Neuronal stem cell (in vitro differentiated cells): Measurements from ENCODE around the gene HOOK1.
"Not testable (repeated sequence)": the region's sequence is repeated elsewhere in the genome, so short reads cannot be mapped to it uniquely, and the experiment has no call there.

Experiments
- DNase-seq: peaks from one replicate; pipeline ENCODE4 v3.0.0-alpha.2; 2013; ENCODE audit warnings: low spot score
- H2AFZ ChIP-seq: one replicate; pipeline ENCODE4 v1.6.1; 2013; ENCODE audit warnings: mild to moderate bottlenecking, low read length, inconsistent platforms
- H2AK5ac ChIP-seq: 2 replicates; pipeline ENCODE4 v1.6.1; 2013; ENCODE audit warnings: low read depth, mild to moderate bottlenecking, inconsistent platforms, low read length, moderate library complexity, mixed read lengths
- H2BK120ac ChIP-seq: 2 replicates; pipeline ENCODE4 v1.6.1; 2013; ENCODE audit warnings: low read depth, mild to moderate bottlenecking, inconsistent platforms, low read length, moderate library complexity, mixed read lengths
- H2BK12ac ChIP-seq: one replicate; pipeline ENCODE4 v1.6.1; 2013; ENCODE audit warnings: low read length, inconsistent platforms
- H2BK15ac ChIP-seq: 2 replicates; pipeline ENCODE4 v1.6.1; 2013; ENCODE audit warnings: mild to moderate bottlenecking, low read length, inconsistent platforms, mixed read lengths
- H2BK5ac ChIP-seq: one replicate; pipeline ENCODE4 v1.6.1; 2013; ENCODE audit warnings: inconsistent platforms, mild to moderate bottlenecking, low read length, moderate library complexity
- H3K14ac ChIP-seq: one replicate; pipeline ENCODE4 v1.6.1; 2013; ENCODE audit warnings: low read length, inconsistent platforms
- H3K18ac ChIP-seq: 2 replicates; pipeline ENCODE4 v1.6.1; 2013; ENCODE audit warnings: low read length, inconsistent platforms
- H3K23ac ChIP-seq: 2 replicates; pipeline ENCODE4 v1.6.1; 2013; ENCODE audit warnings: low read depth, mild to moderate bottlenecking, mixed read lengths, low read length, inconsistent platforms; ENCODE audit not compliant: poor library complexity
- H3K27ac ChIP-seq: replicated peaks from 3 replicates; pipeline ENCODE4 v1.5.1; 2013; ENCODE audit warnings: low read length, inconsistent platforms
- H3K27me3 ChIP-seq, 3 experiments: 2 replicates each; pipeline ENCODE4 v1.6.1; 2013; ENCODE audit warnings: low read length in 3 of 3, mild to moderate bottlenecking in 2 of 3, inconsistent platforms in 1 of 3, low read depth in 1 of 3, mixed read lengths in 1 of 3, moderate library complexity in 1 of 3; ENCODE audit not compliant: control insufficient read depth in 3 of 3, insufficient read depth in 3 of 3
- H3K36me3 ChIP-seq, 2 donors: replicated peaks in 1 of 2; 2 replicates each; pipeline ENCODE4 v1.6.1; 2013; ENCODE audit warnings: low read length in 2 of 2; ENCODE audit not compliant: control insufficient read depth in 2 of 2, insufficient read depth in 2 of 2
- H3K4ac ChIP-seq: 2 replicates; pipeline ENCODE4 v1.6.1; 2013; ENCODE audit warnings: inconsistent platforms, mild to moderate bottlenecking, low read length, moderate library complexity
- H3K4me1 ChIP-seq, 2 donors: 1 replicate in 1 of 2; 2 replicates in 1 of 2; pipeline ENCODE4 v1.6.1; 2013; ENCODE audit warnings: low read length in 2 of 2, low read depth in 1 of 2; ENCODE audit not compliant: control insufficient read depth in 2 of 2, insufficient read depth in 1 of 2
- H3K4me2 ChIP-seq: one replicate; pipeline ENCODE4 v1.6.1; 2013; ENCODE audit warnings: mild to moderate bottlenecking, low read length, inconsistent platforms; ENCODE audit not compliant: insufficient read depth, poor library complexity, severe bottlenecking
- H3K4me3 ChIP-seq, 2 donors: 2 replicates each; pipeline ENCODE4 v1.5.1; 2013; ENCODE audit warnings: low read length in 2 of 2, mild to moderate bottlenecking in 2 of 2, inconsistent platforms in 1 of 2, moderate library complexity in 1 of 2
- H3K79me1 ChIP-seq: one replicate; pipeline ENCODE4 v1.6.1; 2013; ENCODE audit warnings: low read depth, mild to moderate bottlenecking, inconsistent platforms, low read length, moderate library complexity
- H3K9ac ChIP-seq: one replicate; pipeline ENCODE4 v1.6.1; 2013; ENCODE audit warnings: mild to moderate bottlenecking, low read depth, low read length, inconsistent platforms; ENCODE audit not compliant: poor library complexity
- H3K9me3 ChIP-seq, 2 donors: replicated peaks in 1 of 2; 2 replicates each; pipeline versions ENCODE3 to v1.6.1; 2013; ENCODE audit warnings: low read length in 2 of 2, mild to moderate bottlenecking in 2 of 2, inconsistent platforms in 1 of 2, low read depth in 1 of 2, mixed read lengths in 1 of 2, moderate library complexity in 1 of 2; ENCODE audit not compliant: control insufficient read depth in 2 of 2, insufficient read depth in 1 of 2
- H4K8ac ChIP-seq: one replicate; pipeline ENCODE4 v1.6.1; 2013; ENCODE audit warnings: low read depth, mild to moderate bottlenecking, inconsistent platforms, low read length, moderate library complexity
- H4K91ac ChIP-seq: one replicate; pipeline ENCODE4 v1.6.1; 2013; ENCODE audit warnings: low read length, low read depth, mild to moderate bottlenecking, inconsistent platforms; ENCODE audit not compliant: poor library complexity
- WGBS, 2 donors: extraction: QIAGEN DNeasy Blood & Tissue Kit; methylation state at CpG; one replicate each; pipeline ENCODE4 v1.1.7; 2013; ENCODE audit warnings: missing lambda C conversion rate in 2 of 2, mixed read lengths in 1 of 2; ENCODE audit not compliant: insufficient read length in 2 of 2, insufficient replicate concordance in 1 of 2; ENCODE audit errors: extremely low coverage in 2 of 2; 5-methylcytosine and 5-hydroxymethylcytosine counted together

Gene HOOK1

DNA sequence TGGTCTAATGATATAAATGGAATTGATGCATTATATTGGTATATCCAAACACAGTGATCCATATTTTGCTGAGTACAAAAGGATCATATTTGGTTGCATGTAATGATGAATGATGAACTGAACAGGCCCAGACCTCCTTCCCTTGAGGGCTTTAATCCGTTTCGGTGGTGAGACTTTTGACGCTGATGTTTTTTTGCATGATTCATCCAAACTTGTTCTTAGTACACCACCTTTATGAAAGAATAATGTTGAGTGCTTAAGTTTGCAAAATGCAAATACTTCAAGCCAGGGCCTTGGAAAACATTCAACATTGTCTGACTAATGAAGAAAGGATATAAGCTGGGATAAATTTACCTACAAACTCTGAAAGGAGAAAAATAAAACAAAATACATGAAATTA lies 19.2 kb downstream of the HOOK1 start:
- H3K9me3 ChIP-seq: no peaks in the 10 kb centered on the region
- no peaks in the 10 kb centered on the region for H3K27me3 ChIP-seq
- DNase-seq: no peak
- no peak overlapping the region for H2AK5ac ChIP-seq
- H3K79me1 ChIP-seq: no peaks in the 10 kb centered on the region
- H3K9ac ChIP-seq: no peak overlapping the region
- WGBS, 2 donors: no CpG with 5 or more reads among the region's 3 CpGs
- no peak overlapping the region for H2AFZ ChIP-seq
- H2BK12ac ChIP-seq: no peak overlapping the region
- no peaks in the 10 kb centered on the region for H3K4me1 ChIP-seq
- no peak overlapping the region for H3K14ac ChIP-seq
- H4K91ac ChIP-seq: no peak overlapping the region
- H3K36me3 ChIP-seq: no peaks in the 10 kb centered on the region
- H3K23ac ChIP-seq: no peak overlapping the region
- H2BK5ac ChIP-seq: no peak overlapping the region
- no peak overlapping the region for H3K18ac ChIP-seq
- H4K8ac ChIP-seq: no peak overlapping the region
- no peak overlapping the region for H3K4me2 ChIP-seq
- H2BK15ac ChIP-seq: no peak overlapping the region
- no peak overlapping the region for H2BK120ac ChIP-seq
- H3K4ac ChIP-seq: no peak overlapping the region
- H3K4me3 ChIP-seq: no peak overlapping the region
- no peak overlapping the region for H3K27ac ChIP-seq

- not testable (repeated sequence) for H3K27ac ChIP-seq, H3K4me2 ChIP-seq, H3K9me3 ChIP-seq, H3K27me3 ChIP-seq, DNase-seq, H3K23ac ChIP-seq, H2BK15ac ChIP-seq, H3K4ac ChIP-seq, H3K79me1 ChIP-seq, H3K9ac ChIP-seq, H4K8ac ChIP-seq, H2BK5ac ChIP-seq, H3K4me3 ChIP-seq, H2BK12ac ChIP-seq, H2AK5ac ChIP-seq, H3K18ac ChIP-seq, H2AFZ ChIP-seq, H3K4me1 ChIP-seq, H3K14ac ChIP-seq, H3K36me3 ChIP-seq, H4K91ac ChIP-seq, H2BK120ac ChIP-seq
- WGBS, 2 donors: no CpG with 5 or more reads among the region's 1 CpG
Observed at GRCh38 chr1:59837857-59838256, 23.1 kb downstream of the HOOK1 start.

GRCh38 chr1:59845091-59845490 lies 30.3 kb downstream of the HOOK1 start:
- H3K4me2 ChIP-seq: no peak overlapping the region
- no peak for DNase-seq
- H4K91ac ChIP-seq: no peak overlapping the region

GRCh38 chr1:59846209-59846894 lies 31.6 kb downstream of the HOOK1 start:
- H3K9me3 ChIP-seq: no peaks in the 10 kb centered on the region
- no peak overlapping the region for H2AK5ac ChIP-seq
- no peak overlapping the region for H2BK15ac ChIP-seq
- H3K23ac ChIP-seq: no peak overlapping the region
- H3K18ac ChIP-seq: no peak overlapping the region
- DNase-seq: no peak
- no peak overlapping the region for H2BK12ac ChIP-seq
- no peak overlapping the region for H4K91ac ChIP-seq
- peaks cover 0 to 2% of the 10 kb centered on the region in 2 donors for H3K36me3 ChIP-seq
- H2BK5ac ChIP-seq: no peak overlapping the region
- no peaks in the 10 kb centered on the region for H3K4me1 ChIP-seq
- peaks cover 0 to 3% (median 0%) of the 10 kb centered on the region in 3 experiments for H3K27me3 ChIP-seq
- no peak overlapping the region for H3K4me3 ChIP-seq
- no peak overlapping the region for H3K27ac ChIP-seq
- H2BK120ac ChIP-seq: no peak overlapping the region
- H4K8ac ChIP-seq: no peak overlapping the region
- H3K4ac ChIP-seq: no peak overlapping the region
- no peak overlapping the region for H3K14ac ChIP-seq
- H3K79me1 ChIP-seq: no peaks in the 10 kb centered on the region
- no CpG with 5 or more reads among the region's 3 CpGs for WGBS, 2 donors
- H2AFZ ChIP-seq: no peak overlapping the region
- H3K9ac ChIP-seq: no peak overlapping the region
- no peak overlapping the region for H3K4me2 ChIP-seq

More at GRCh38 chr1:59845091-59845490, 30.3 kb downstream of the HOOK1 start:
- H3K27me3 ChIP-seq: peaks cover 0 to 3% (median 0%) of the 10 kb centered on the region in 3 experiments
- H3K4ac ChIP-seq: no peak overlapping the region
- no peak overlapping the region for H2AK5ac ChIP-seq
- no peak overlapping the region for H2BK12ac ChIP-seq
- no peak overlapping the region for H2AFZ ChIP-seq
- H3K4me3 ChIP-seq: no peak overlapping the region
- no peaks in the 10 kb centered on the region for H3K9me3 ChIP-seq
- no peak overlapping the region for H2BK5ac ChIP-seq
- peaks cover 0 to 2% of the 10 kb centered on the region in 2 donors for H3K36me3 ChIP-seq
- H3K9ac ChIP-seq: no peak overlapping the region
- H4K8ac ChIP-seq: no peak overlapping the region
- no CpG with 5 or more reads among the region's 2 CpGs for WGBS, 2 donors
- H2BK120ac ChIP-seq: no peak overlapping the region
- H3K14ac ChIP-seq: no peak overlapping the region
- no peak overlapping the region for H2BK15ac ChIP-seq
- no peak overlapping the region for H3K18ac ChIP-seq
- no peaks in the 10 kb centered on the region for H3K4me1 ChIP-seq
- H3K27ac ChIP-seq: no peak overlapping the region
- no peak overlapping the region for H3K23ac ChIP-seq
- H3K79me1 ChIP-seq: no peaks in the 10 kb centered on the region
